GM12878 (cell line): ENCODE data around the gene TSPEAR. TPM values are rescaled to one million over a fixed set of nuclear protein-coding genes. Genes with fewer than 3 reads are reported as not detected.

ENCODE experiments used
- ATAC-seq: fragments of 200-7000 bp; cut with Tn5 transposase; 3 replicates; pipeline ENCODE4 v1.9.1; 2020; ENCODE audit warnings: mild to moderate bottlenecking, moderate library complexity
- BruUV-seq: library from RNA; stranded (reverse); fragments of 400-500 nt; replicated peaks from 2 replicates; lab custom pipeline; 2021; lab: Mats Ljungman, UMichigan
- CTCF ChIA-PET: fragments of 300-600 bp; sonication (Branson Sonifier 250); formaldehyde crosslinking; extraction: SDS; loops from one replicate; lab custom pipeline; 2021; ENCODE audit warnings: inconsistent platforms; lab: Yijun Ruan, JAX
- POLR2A ChIA-PET: fragments of 350-600 bp; formaldehyde crosslinking; extraction: SDS; loops from one replicate; lab custom pipeline; 2021; ENCODE audit warnings: inconsistent platforms; lab: Charles Lee
- RAD21 ChIA-PET: fragments of 300-600 bp; sonication (Branson Sonifier 250); formaldehyde crosslinking; loops from one replicate; lab custom pipeline; 2023; ENCODE audit warnings: antibody characterized with exemption; ENCODE audit not compliant: unreplicated experiment; lab: Charles Lee
- SMC1A ChIA-PET: fragments of 300-600 bp; sonication (Branson Sonifier 250); formaldehyde crosslinking; loops from one replicate; lab custom pipeline; 2023; ENCODE audit not compliant: unreplicated experiment, uncharacterized antibody; lab: Charles Lee
- DNase-seq: peaks from one replicate; pipeline ENCODE4 v3.0.0-alpha.2; 2011; ENCODE audit warnings: low read depth, low spot score
- FAIRE-seq: peaks from 3 replicates; lab custom pipeline; 2011; peaks lifted over from hg19 to GRCh38; lab: Jason Lieb, UNC
- H2AFZ ChIP-seq: 2 replicates; pipeline ENCODE4 v1.6.0; 2011; ENCODE audit warnings: low read depth, low read length, control low read depth; ENCODE audit not compliant: control insufficient read depth
- H3K27ac ChIP-seq: 2 replicates; pipeline ENCODE4 v1.5.1; 2011; ENCODE audit warnings: control low read depth; ENCODE audit not compliant: control insufficient read depth, insufficient read depth
- H3K27me3 ChIP-seq, 2 experiments: replicated peaks in 1 of 2; 2 replicates each; pipeline versions ENCODE4 v1.6.0 to v1.6.1; 2011; ENCODE audit warnings: low read length in 1 of 2; ENCODE audit not compliant: control insufficient read depth in 2 of 2, insufficient read depth in 2 of 2
- H3K36me3 ChIP-seq, 2 experiments: 2 replicates each; pipeline ENCODE4 v1.5.1; 2011; ENCODE audit warnings: low read length in 1 of 2; ENCODE audit not compliant: control insufficient read depth in 2 of 2, insufficient read depth in 2 of 2
- H3K4me1 ChIP-seq: 2 replicates; pipeline ENCODE4 v1.6.1; 2011; ENCODE audit warnings: mild to moderate bottlenecking, low read length, moderate library complexity, mixed read lengths; ENCODE audit not compliant: control insufficient read depth, insufficient read depth
- H3K4me2 ChIP-seq: 2 replicates; pipeline ENCODE4 v1.6.0; 2011; ENCODE audit warnings: control low read depth; ENCODE audit not compliant: control insufficient read depth, insufficient read depth
- H3K4me3 ChIP-seq: fragments of 200-600 bp; sonication (generic); 2 replicates; pipeline ENCODE4 v1.5.1; 2016
- H3K79me2 ChIP-seq: 2 replicates; pipeline ENCODE4 v1.6.0; 2011; ENCODE audit warnings: low read length; ENCODE audit not compliant: control insufficient read depth, insufficient read depth
- H3K9ac ChIP-seq: 2 replicates; pipeline ENCODE4 v1.8.0; 2011; ENCODE audit warnings: low read length, control low read depth, mixed read lengths; ENCODE audit not compliant: control insufficient read depth, insufficient read depth
- H3K9me3 ChIP-seq: replicated peaks from 3 replicates; pipeline ENCODE4 v1.5.1; 2011; ENCODE audit warnings: mild to moderate bottlenecking, low read length; ENCODE audit not compliant: control insufficient read depth, insufficient read depth
- H4K20me1 ChIP-seq: 2 replicates; pipeline ENCODE4 v1.6.0; 2011; ENCODE audit not compliant: control insufficient read depth, insufficient read depth
- BRCA1 ChIP-seq: IDR thresholded peaks from 2 replicates; pipeline ENCODE4 v1.6.1; 2011; ENCODE audit warnings: low read depth, low read length, improper control_type of control experiment
- HDAC2 ChIP-seq: fragments of 200-600 bp; sonication (generic); IDR thresholded peaks from 2 replicates; pipeline ENCODE4 v1.6.1; 2017
- MAX ChIP-seq: IDR thresholded peaks from 2 replicates; pipeline ENCODE4 v1.6.1; 2012; ENCODE audit warnings: low read depth, low read length, improper control_type of control experiment
- NRF1 ChIP-seq: conservative IDR thresholded peaks from 2 replicates; pipeline ENCODE4 v1.6.1; 2011; ENCODE audit warnings: mild to moderate bottlenecking, low read depth, low read length, improper control_type of control experiment
- PML ChIP-seq: IDR thresholded peaks from 2 replicates; pipeline ENCODE4 v1.6.1; 2012; ENCODE audit warnings: low read length, inconsistent platforms
- SIX5 ChIP-seq: IDR thresholded peaks from 2 replicates; pipeline ENCODE4 v1.6.1; 2011; ENCODE audit warnings: mild to moderate bottlenecking, low read depth, low read length, moderate library complexity; ENCODE audit not compliant: severe bottlenecking
- SMAD1 ChIP-seq: fragments of 450-650 bp; IDR thresholded peaks from 2 replicates; pipeline ENCODE4 v1.6.1; 2018; ENCODE audit warnings: mild to moderate bottlenecking, low read depth; ENCODE audit not compliant: partially characterized antibody
- SREBF1 ChIP-seq: IDR thresholded peaks from 2 replicates; pipeline ENCODE4 v1.6.1; 2012; ENCODE audit warnings: mild to moderate bottlenecking, low read length
- TAF1 ChIP-seq: IDR thresholded peaks from 2 replicates; pipeline ENCODE4 v1.6.1; 2011; ENCODE audit warnings: mild to moderate bottlenecking, low read depth, low read length, borderline replicate concordance
- ZBED1 ChIP-seq: IDR thresholded peaks from 2 replicates; pipeline ENCODE4 v1.6.1; 2016; ENCODE audit warnings: borderline replicate concordance
- ZNF687 ChIP-seq: fragments of 450-650 bp; IDR thresholded peaks from 2 replicates; pipeline ENCODE4 v1.6.1; 2017; ENCODE audit warnings: mild to moderate bottlenecking, moderate library complexity
- WGBS: methylation state at CpG from one replicate; pipeline ENCODE4 v1.1.6; 2016; ENCODE audit warnings: low lambda C conversion rate; ENCODE audit not compliant: insufficient replicate concordance, insufficient coverage; ENCODE audit errors: missing lambda C conversion rate; 5-methylcytosine and 5-hydroxymethylcytosine counted together
- in situ Hi-C: fragments of 300-500 bp; cut with MboI; formaldehyde crosslinking; loops from 9 replicates; pipeline ENCODE4 v1.14.3; 2018; ENCODE audit warnings: mixed read lengths
- intact Hi-C: fragments of 100-400 bp; cut with micrococcal nuclease; formaldehyde crosslinking; loops from one replicate; pipeline ENCODE4 v1.14.2; 2022; ENCODE audit not compliant: unreplicated experiment
- polyA plus RNA-seq, 11 experiments: library from polyadenylated mRNA; depleted of rRNA in 4 of 11; unstranded in 6 of 11; stranded (reverse) in 5 of 11; fragments of >200 nt; fragmentation: Nextera tagmentation in 4 of 11; fragmentation: Illumina TruSeq in 1 of 11; extraction: Ambion mirVana in 4 of 11; extraction: Trizol in 1 of 11; gene quantifications; 1 replicate in 1 of 11; 2 replicates in 10 of 11; pipeline versions ENCODE4 v1.2.1 to v1.2.3, GENCODE V29; 2011 to 2016; ENCODE audit warnings: inconsistent platforms in 2 of 11, missing spikeins in 2 of 11, low read depth in 1 of 11
- total RNA-seq, 4 experiments: library from RNA; depleted of rRNA in 3 of 4; stranded (reverse); fragments of >200 nt in 3 of 4; fragmentation: Illumina TruSeq in 1 of 4; extraction: Trizol in 1 of 4; gene quantifications; 2 replicates each; pipeline versions ENCODE4 v1.2.1 to v1.2.3, GENCODE V29; 2013 to 2021
- TF ChIP-seq, protein P1 (sequence below): fragments of 150-350 bp; IDR thresholded peaks from 2 replicates; pipeline ENCODE4 v1.6.1; 2016; ENCODE audit warnings: low read depth, low read length
- TF ChIP-seq, protein P2 (sequence below): IDR thresholded peaks from 2 replicates; pipeline ENCODE4 v1.6.1; 2012; ENCODE audit warnings: low read length, inconsistent platforms

The TSPEAR gene
- total and polyA plus RNA-seq, 10 of the 15 experiments (the other 5 are each of a cell fraction or from before 2014, with no cell fraction given), result not detected

DNA sequence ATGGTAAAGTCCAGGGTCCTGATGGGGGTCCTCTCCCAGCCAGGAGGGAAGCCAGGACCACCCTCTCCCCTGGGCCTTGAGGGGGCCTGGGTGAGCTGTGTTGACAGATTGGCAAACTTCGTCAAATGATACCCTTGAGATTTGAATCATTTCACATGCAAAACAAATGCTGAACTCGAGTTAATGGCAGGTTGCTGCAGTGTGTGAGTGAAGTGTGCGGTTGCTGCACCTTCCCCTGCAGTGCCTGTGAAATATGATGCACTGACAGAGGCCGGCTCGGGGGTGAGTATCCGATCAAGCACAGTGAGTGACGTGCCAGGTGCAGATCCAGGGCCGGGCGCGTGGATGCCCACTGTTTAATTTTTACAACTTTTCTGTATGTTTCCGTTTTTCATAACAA lies 23.7 kb downstream of the TSPEAR start (continued):
- TF ChIP-seq TAF1, result no peak
- TF ChIP-seq HDAC2, result no peak

GRCh38 chr21:44686843-44687561 lies 24.4 kb downstream of the TSPEAR start:
- H3K79me2 ChIP-seq, result no peaks in the 10 kb centered on the region
- H4K20me1 ChIP-seq, result no peaks in the 10 kb centered on the region
- no peak overlapping the region for H3K27ac ChIP-seq
- SMC1A ChIA-PET, result no interaction called here
- FAIRE-seq (no peak), ATAC-seq (no peak), DNase-seq (no peak)
- POLR2A ChIA-PET, result no interaction called here
- intact Hi-C loops, result no loop called here
- no peaks in the 10 kb centered on the region for H3K9me3 ChIP-seq
- no TSS peak for BruUV-seq
- no peaks in the 10 kb centered on the region for H3K36me3 ChIP-seq
- 41% methylated on average over 25 of the region's 25 CpGs for WGBS
- H3K4me3 ChIP-seq, result no peak overlapping the region
- CTCF ChIA-PET, result no interaction called here
- TF ChIP-seq MAX (no peak), PML (no peak), SREBF1 (no peak), ZBED1 (no peak), ZNF687 (no peak), SIX5 (no peak), SMAD1 (no peak), NRF1 (no peak), BRCA1 (no peak)
- TF ChIP-seq, protein P1, sequence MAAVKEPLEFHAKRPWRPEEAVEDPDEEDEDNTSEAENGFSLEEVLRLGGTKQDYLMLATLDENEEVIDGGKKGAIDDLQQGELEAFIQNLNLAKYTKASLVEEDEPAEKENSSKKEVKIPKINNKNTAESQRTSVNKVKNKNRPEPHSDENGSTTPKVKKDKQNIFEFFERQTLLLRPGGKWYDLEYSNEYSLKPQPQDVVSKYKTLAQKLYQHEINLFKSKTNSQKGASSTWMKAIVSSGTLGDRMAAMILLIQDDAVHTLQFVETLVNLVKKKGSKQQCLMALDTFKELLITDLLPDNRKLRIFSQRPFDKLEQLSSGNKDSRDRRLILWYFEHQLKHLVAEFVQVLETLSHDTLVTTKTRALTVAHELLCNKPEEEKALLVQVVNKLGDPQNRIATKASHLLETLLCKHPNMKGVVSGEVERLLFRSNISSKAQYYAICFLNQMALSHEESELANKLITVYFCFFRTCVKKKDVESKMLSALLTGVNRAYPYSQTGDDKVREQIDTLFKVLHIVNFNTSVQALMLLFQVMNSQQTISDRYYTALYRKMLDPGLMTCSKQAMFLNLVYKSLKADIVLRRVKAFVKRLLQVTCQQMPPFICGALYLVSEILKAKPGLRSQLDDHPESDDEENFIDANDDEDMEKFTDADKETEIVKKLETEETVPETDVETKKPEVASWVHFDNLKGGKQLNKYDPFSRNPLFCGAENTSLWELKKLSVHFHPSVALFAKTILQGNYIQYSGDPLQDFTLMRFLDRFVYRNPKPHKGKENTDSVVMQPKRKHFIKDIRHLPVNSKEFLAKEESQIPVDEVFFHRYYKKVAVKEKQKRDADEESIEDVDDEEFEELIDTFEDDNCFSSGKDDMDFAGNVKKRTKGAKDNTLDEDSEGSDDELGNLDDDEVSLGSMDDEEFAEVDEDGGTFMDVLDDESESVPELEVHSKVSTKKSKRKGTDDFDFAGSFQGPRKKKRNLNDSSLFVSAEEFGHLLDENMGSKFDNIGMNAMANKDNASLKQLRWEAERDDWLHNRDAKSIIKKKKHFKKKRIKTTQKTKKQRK, result no peak
- TF ChIP-seq, protein P2, sequence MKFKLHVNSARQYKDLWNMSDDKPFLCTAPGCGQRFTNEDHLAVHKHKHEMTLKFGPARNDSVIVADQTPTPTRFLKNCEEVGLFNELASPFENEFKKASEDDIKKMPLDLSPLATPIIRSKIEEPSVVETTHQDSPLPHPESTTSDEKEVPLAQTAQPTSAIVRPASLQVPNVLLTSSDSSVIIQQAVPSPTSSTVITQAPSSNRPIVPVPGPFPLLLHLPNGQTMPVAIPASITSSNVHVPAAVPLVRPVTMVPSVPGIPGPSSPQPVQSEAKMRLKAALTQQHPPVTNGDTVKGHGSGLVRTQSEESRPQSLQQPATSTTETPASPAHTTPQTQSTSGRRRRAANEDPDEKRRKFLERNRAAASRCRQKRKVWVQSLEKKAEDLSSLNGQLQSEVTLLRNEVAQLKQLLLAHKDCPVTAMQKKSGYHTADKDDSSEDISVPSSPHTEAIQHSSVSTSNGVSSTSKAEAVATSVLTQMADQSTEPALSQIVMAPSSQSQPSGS, result no peak
- in situ Hi-C loops, result no loop called here
- peaks cover 0 to 1% of the 10 kb centered on the region in 2 experiments; a peak in 2 of 4 replicates for H3K27me3 ChIP-seq
- RAD21 ChIA-PET, result interaction anchor here (0.6 kb wide), 1 partner anchor 240 kb away, joined by 4 read pairs; no protein-coding TSS in a partner anchor
- H2AFZ ChIP-seq, result no peak overlapping the region
- H3K9ac ChIP-seq, result no peak overlapping the region
- H3K4me1 ChIP-seq, result no peaks in the 10 kb centered on the region; the same call in 1 of the 2 replicates
- no peak overlapping the region for H3K4me2 ChIP-seq
